AG09309 (cell line): Measurements from ENCODE around the gene POC1A.

ENCODE experiments used
- DNase-seq: peaks from one replicate; pipeline ENCODE4 v3.0.0-alpha.2; 2010; ENCODE audit warnings: low read depth
- H3K4me3 ChIP-seq: 2 replicates; pipeline ENCODE4 v1.5.1; 2011; ENCODE audit warnings: mild to moderate bottlenecking, low read depth, low read length, moderate library complexity; ENCODE audit not compliant: control insufficient read depth
- TF ChIP-seq, protein P1 (sequence below): IDR thresholded peaks from 2 replicates; pipeline ENCODE4 v1.5.1; 2011; ENCODE audit warnings: mild to moderate bottlenecking, low read depth, low read length, inconsistent platforms; ENCODE audit not compliant: insufficient read depth, control insufficient read depth; ENCODE audit errors: missing control alignments

The POC1A gene

DNA sequence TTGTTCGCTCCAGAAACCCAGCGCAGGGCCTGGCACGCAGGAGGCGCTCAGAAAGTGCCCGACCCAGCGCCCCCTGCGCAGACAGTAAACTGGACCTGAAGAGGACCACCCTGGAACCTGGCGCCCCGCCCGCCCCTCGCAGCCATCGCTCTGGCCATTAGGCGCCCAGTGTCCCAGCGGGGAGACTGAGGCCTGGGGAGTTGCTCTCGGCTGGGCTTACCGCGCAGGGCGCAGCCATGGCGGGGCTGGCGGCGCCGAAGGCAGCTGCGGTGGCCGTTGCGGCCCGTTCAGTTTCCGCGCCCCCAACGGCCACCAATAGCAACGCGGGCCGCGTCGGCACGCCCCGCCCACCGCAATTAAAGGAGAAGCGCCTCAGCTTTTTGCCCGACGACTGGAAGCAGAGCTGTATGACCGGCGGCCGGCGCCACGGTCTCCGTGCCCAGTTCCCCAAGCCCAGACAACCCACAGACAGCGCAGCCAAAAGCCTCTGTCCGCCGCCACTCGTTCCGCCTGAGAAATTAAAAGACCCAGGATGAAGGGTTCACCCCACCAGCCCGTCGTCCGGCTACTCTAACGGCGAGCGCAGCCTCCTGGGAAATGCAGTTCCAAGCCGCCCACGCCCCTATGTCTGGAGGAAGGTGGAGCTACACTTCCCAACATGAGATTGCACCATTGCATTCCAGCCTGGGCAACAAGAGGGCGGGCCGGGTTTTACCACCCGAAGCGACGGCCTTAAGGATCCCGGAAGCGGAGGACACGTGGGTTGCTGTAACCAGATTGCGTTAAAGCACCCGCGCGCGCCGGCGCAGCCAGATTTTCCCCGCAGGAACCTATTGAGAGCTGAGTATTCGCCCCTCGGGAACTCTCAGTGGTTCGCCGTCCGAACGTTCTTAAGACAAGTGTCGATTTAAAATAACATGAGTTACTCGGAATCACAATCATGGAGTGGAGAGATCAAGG, at the start of gene POC1A:
TSS of gene POC1A (minus strand) at position 289 of the 960 bp plus-strand sequence. CDS start at position 238, 51 bp downstream.
- TF ChIP-seq, protein P1, sequence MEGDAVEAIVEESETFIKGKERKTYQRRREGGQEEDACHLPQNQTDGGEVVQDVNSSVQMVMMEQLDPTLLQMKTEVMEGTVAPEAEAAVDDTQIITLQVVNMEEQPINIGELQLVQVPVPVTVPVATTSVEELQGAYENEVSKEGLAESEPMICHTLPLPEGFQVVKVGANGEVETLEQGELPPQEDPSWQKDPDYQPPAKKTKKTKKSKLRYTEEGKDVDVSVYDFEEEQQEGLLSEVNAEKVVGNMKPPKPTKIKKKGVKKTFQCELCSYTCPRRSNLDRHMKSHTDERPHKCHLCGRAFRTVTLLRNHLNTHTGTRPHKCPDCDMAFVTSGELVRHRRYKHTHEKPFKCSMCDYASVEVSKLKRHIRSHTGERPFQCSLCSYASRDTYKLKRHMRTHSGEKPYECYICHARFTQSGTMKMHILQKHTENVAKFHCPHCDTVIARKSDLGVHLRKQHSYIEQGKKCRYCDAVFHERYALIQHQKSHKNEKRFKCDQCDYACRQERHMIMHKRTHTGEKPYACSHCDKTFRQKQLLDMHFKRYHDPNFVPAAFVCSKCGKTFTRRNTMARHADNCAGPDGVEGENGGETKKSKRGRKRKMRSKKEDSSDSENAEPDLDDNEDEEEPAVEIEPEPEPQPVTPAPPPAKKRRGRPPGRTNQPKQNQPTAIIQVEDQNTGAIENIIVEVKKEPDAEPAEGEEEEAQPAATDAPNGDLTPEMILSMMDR = no peak

GRCh38 chr3:52203701-52204100, 49.5 kb upstream of the POC1A start:
- no peak for DNase-seq
- TF ChIP-seq, protein P1 = no peak
- no peak overlapping the region for H3K4me3 ChIP-seq

More for the DNA sequence above, at the start of gene POC1A:
- peak; percentile 93 for DNase-seq
- H3K4me3 ChIP-seq = peak within 1 kb of the TSS; percentile 95

DNA sequence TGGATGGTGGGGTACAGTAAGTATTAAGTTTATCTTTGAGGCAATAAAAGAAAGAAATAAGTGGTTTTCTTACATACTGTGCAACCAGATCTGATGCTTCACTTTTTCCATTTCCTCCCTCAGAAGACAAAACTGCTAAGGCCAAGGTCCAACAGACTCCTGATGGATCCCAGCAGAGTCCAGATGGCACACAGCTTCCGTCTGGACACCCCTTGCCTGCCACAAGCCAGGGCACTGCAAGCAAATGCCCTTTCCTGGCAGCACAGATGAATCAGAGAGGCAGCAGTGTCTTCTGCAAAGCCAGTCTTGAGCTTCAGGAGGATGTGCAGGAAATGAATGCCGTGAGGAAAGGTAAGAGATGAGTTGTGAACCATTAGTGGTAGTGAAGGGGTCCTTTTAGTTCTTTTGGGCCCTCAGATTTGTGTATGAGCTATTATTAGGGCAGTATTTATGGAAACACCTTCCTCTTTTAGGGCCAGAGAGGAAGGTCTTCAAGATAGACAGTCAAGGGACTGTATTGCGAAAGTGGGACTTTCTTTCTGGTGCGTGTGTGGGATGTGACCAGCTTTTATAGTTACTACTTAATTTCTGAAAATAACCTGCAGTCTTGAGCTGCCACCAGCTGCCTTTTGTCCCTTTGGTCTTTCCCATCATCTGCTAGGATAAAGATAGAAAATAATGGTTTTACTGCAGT, 48.3 kb upstream of the POC1A start:
- H3K4me3 ChIP-seq = no peak overlapping the region
- DNase-seq = no peak
- TF ChIP-seq, protein P1 = no peak

- no peak for DNase-seq
- TF ChIP-seq, protein P1 = no peak
These were observed 46.9 kb upstream of the POC1A start for GRCh38 chr3:52200981-52201679.

GRCh38 chr3:52198643-52199608, 44.7 kb upstream of the POC1A start:
- DNase-seq = no peak
- TF ChIP-seq, protein P1 = no peak
- peak overlapping the region; percentile 81 for H3K4me3 ChIP-seq

More at GRCh38 chr3:52200981-52201679, 46.9 kb upstream of the POC1A start:
- H3K4me3 ChIP-seq = no peak overlapping the region
